Heart left ventricle (tissue), 13 donors: ENCODE measurements around the gene PAF1.

ENCODE experiments used
- CTCF ChIP-seq, 12 donors: fragments of 200-600 bp; sonication (generic) in 4 of 12; IDR thresholded peaks; one replicate each; pipeline versions ENCODE4 v1.5.0 to v1.8.0; 2018 to 2022; ENCODE audit warnings: antibody characterized with exemption in 12 of 12, mild to moderate bottlenecking in 5 of 12
- POLR2A ChIP-seq, 2 donors: fragments of 450-650 bp; IDR thresholded peaks; one replicate each; pipeline ENCODE4 v1.6.1; 2017; ENCODE audit warnings: antibody characterized with exemption in 2 of 2, mild to moderate bottlenecking in 2 of 2, moderate library complexity in 2 of 2
- donor health status: ischemic (EF 13 %, LVEDD 7.1; RV severe dilation, severe dysfunction).
- donor health status: DM: no; HTN: yes; CAD: no.
- donor health status: DM: no; HTN: no; CAD: no.
- donor health status: ischemic (EF 25% LVEDD 6.9; RV normal size, moderate dysfunction).
- donor health status: ischemic (EF 25% LVEDD 5.7; RV mildly dilated, moderate dysfunction).
- donor health status: ischemic (EF 35%, LVEDD 5.7; RV mildly dilated, moderate dysfunction).
- donor health status: nonischemic (EF 11% LVEDD 7.7; RV severe dilation, severe dysfunction).
- donor health status: DM: yes; HTN: yes; CAD: no.
- donor health status: PGD.
- donor health status: ischemic (EF 29% LVEDD 5.4; RV normal size, mild dysfunction).
- donor health status: nonischemic (EF 23%, LVEDD 6.1; RV moderate dilation, normal function).

- TF ChIP-seq CTCF (IDR thresholded peaks at IDR 0.05) = no peak
- no peak for TF ChIP-seq POLR2A (IDR thresholded peaks at IDR 0.05)
These were observed 27.9 kb downstream of the PAF1 start for GRCh38 chr19:39362682-39363657.
